GM12891 (cell line): ENCODE measurements around the gene ZNF516.

Experiments
- DNase-seq: peaks from one replicate; pipeline ENCODE4 v3.0.0; 2011; ENCODE audit warnings: low spot score; ENCODE audit not compliant: insufficient read length
- FAIRE-seq: peaks from 2 replicates; lab custom pipeline; 2011; peaks lifted over from hg19 to GRCh38; lab: Jason Lieb, UNC
- PAX5 ChIP-seq: IDR thresholded peaks from 2 replicates; pipeline ENCODE4 v1.6.1; 2011; ENCODE audit warnings: low read length, moderate library complexity, mild to moderate bottlenecking; ENCODE audit not compliant: insufficient read depth, severe bottlenecking
- POLR2A ChIP-seq: IDR thresholded peaks from 2 replicates; pipeline ENCODE4 v1.6.1; 2011; ENCODE audit warnings: low read depth, low read length, control low read depth
- POLR2AphosphoS5 ChIP-seq: IDR thresholded peaks from 2 replicates; pipeline ENCODE4 v1.6.1; 2011; ENCODE audit warnings: low read depth, low read length, control low read depth
- POU2F2 ChIP-seq: IDR thresholded peaks from 2 replicates; pipeline ENCODE4 v1.6.1; 2011; ENCODE audit warnings: low read depth, mild to moderate bottlenecking, control low read depth, low read length, moderate library complexity
- SPI1 ChIP-seq: IDR thresholded peaks from 2 replicates; pipeline ENCODE4 v1.6.1; 2011; ENCODE audit warnings: low read depth, low read length, control low read depth
- TAF1 ChIP-seq: IDR thresholded peaks from 2 replicates; pipeline ENCODE4 v1.6.1; 2011; ENCODE audit warnings: low read depth, low read length, control low read depth

The ZNF516 gene

GRCh38 chr18:76461692-76462325 lies 33.2 kb downstream of the ZNF516 start:
- FAIRE-seq: no peak
- TF ChIP-seq SPI1 (no peak), POU2F2 (no peak), PAX5 (no peak), POLR2A (no peak), POLR2AphosphoS5 (no peak)
- no peak for DNase-seq

- FAIRE-seq (no peak), DNase-seq (no peak)
- no peak for TF ChIP-seq POLR2A
- no peak for TF ChIP-seq TAF1
- TF ChIP-seq SPI1: no peak
- no peak for TF ChIP-seq POLR2AphosphoS5
- no peak for TF ChIP-seq POU2F2
- no peak for TF ChIP-seq PAX5
Observed at GRCh38 chr18:76461148-76461547, 33.9 kb downstream of the ZNF516 start.

- FAIRE-seq: no peak
- no peak for DNase-seq
- TF ChIP-seq SPI1: no peak
- no peak for TF ChIP-seq PAX5
- no peak for TF ChIP-seq POLR2A
- no peak for TF ChIP-seq POU2F2
- TF ChIP-seq POLR2AphosphoS5: no peak
- TF ChIP-seq TAF1: no peak
Observed at GRCh38 chr18:76460482-76460881, 34.6 kb downstream of the ZNF516 start.

GRCh38 chr18:76459687-76460350 lies 35.2 kb downstream of the ZNF516 start:
- TF ChIP-seq POLR2AphosphoS5 (no peak), SPI1 (no peak), TAF1 (no peak), PAX5 (no peak), POLR2A (no peak), POU2F2 (no peak)
- FAIRE-seq (no peak), DNase-seq (no peak)

- no peak for TF ChIP-seq POU2F2
- TF ChIP-seq POLR2A: no peak
- TF ChIP-seq SPI1: no peak
- no peak for TF ChIP-seq POLR2AphosphoS5
- TF ChIP-seq PAX5: no peak
- no peak for TF ChIP-seq TAF1
- no peak for FAIRE-seq
- DNase-seq: no peak
Observed at GRCh38 chr18:76459312-76459686, 35.7 kb downstream of the ZNF516 start.

- FAIRE-seq (peak; percentile 94), DNase-seq (no peak)
- TF ChIP-seq POLR2AphosphoS5 (no peak), POLR2A (no peak), POU2F2 (no peak), SPI1 (no peak), PAX5 (no peak), TAF1 (no peak)
Observed at GRCh38 chr18:76458522-76459311, 36.3 kb downstream of the ZNF516 start.

- DNase-seq (no peak), FAIRE-seq (peak; percentile 76)
- TF ChIP-seq SPI1 (no peak), PAX5 (no peak), POU2F2 (no peak), POLR2AphosphoS5 (no peak), TAF1 (no peak), POLR2A (no peak)
Observed at GRCh38 chr18:76457957-76458356, 37.1 kb downstream of the ZNF516 start.

GRCh38 chr18:76457475-76457874 lies 37.6 kb downstream of the ZNF516 start:
- DNase-seq (no peak), FAIRE-seq (no peak)

GRCh38 chr18:76456823-76457222 lies 38.2 kb downstream of the ZNF516 start:
- FAIRE-seq: peak; percentile 95
- DNase-seq: no peak
- TF ChIP-seq SPI1 (peak; percentile 32; the same call in 1 of the 2 replicates), TAF1 (no peak)

More at GRCh38 chr18:76457475-76457874, 37.6 kb downstream of the ZNF516 start:
- TF ChIP-seq POU2F2: no peak
- no peak for TF ChIP-seq POLR2A
- TF ChIP-seq PAX5: no peak
- no peak for TF ChIP-seq SPI1
- no peak for TF ChIP-seq TAF1
- no peak for TF ChIP-seq POLR2AphosphoS5
